Mesenchymal stem cell (in vitro differentiated cells and primary cell): Measurements from ENCODE around the gene CBL.

ENCODE experiments used
- DNase-seq: peaks from one replicate; pipeline ENCODE4 v3.0.0-alpha.2; 2013
- H2AFZ ChIP-seq: one replicate; pipeline ENCODE4 v1.6.1; 2013; ENCODE audit warnings: low read depth, mild to moderate bottlenecking, control low read depth, inconsistent platforms, low read length, moderate library complexity
- H2AK5ac ChIP-seq: 2 replicates; pipeline ENCODE4 v1.6.1; 2013; ENCODE audit warnings: low read length, moderate library complexity, mild to moderate bottlenecking, inconsistent platforms; ENCODE audit not compliant: severe bottlenecking
- H2BK120ac ChIP-seq: one replicate; pipeline ENCODE4 v1.6.1; 2013; ENCODE audit warnings: low read depth, mild to moderate bottlenecking, inconsistent platforms, low read length, moderate library complexity
- H2BK12ac ChIP-seq, 2 experiments: one replicate each; pipeline ENCODE4 v1.6.1; 2013; ENCODE audit warnings: inconsistent platforms in 2 of 2, low read length in 2 of 2, mild to moderate bottlenecking in 2 of 2, moderate library complexity in 2 of 2, control low read depth in 1 of 2
- H2BK15ac ChIP-seq: one replicate; pipeline ENCODE4 v1.6.1; 2013; ENCODE audit warnings: mild to moderate bottlenecking, low read depth, inconsistent platforms; ENCODE audit not compliant: poor library complexity, severe bottlenecking
- H2BK5ac ChIP-seq: 2 replicates; pipeline ENCODE4 v1.6.1; 2013; ENCODE audit warnings: low read depth, mild to moderate bottlenecking, low read length, control low read depth, inconsistent platforms; ENCODE audit not compliant: poor library complexity, severe bottlenecking
- H3K14ac ChIP-seq, 2 experiments: one replicate each; pipeline ENCODE4 v1.6.1; 2013; ENCODE audit warnings: inconsistent platforms in 2 of 2, low read length in 2 of 2, control low read depth in 1 of 2, mild to moderate bottlenecking in 1 of 2, moderate library complexity in 1 of 2
- H3K18ac ChIP-seq, 2 experiments: one replicate each; pipeline ENCODE4 v1.6.1; 2013; ENCODE audit warnings: inconsistent platforms in 2 of 2, low read length in 2 of 2, control low read depth in 1 of 2, low read depth in 1 of 2, mild to moderate bottlenecking in 1 of 2
- H3K23ac ChIP-seq, 2 experiments: one replicate each; pipeline ENCODE4 v1.6.1; 2013; ENCODE audit warnings: inconsistent platforms in 2 of 2, low read length in 2 of 2, mild to moderate bottlenecking in 2 of 2, moderate library complexity in 2 of 2, control low read depth in 1 of 2
- H3K27ac ChIP-seq: 2 replicates; pipeline ENCODE4 v1.5.1; 2013; ENCODE audit warnings: mild to moderate bottlenecking, moderate library complexity, low read length, control low read depth, inconsistent platforms; ENCODE audit not compliant: poor library complexity, severe bottlenecking
- H3K27me3 ChIP-seq, 2 experiments: 2 replicates each; pipeline versions ENCODE4 v1.6.1 to v1.7.0; 2013; ENCODE audit warnings: low read length in 2 of 2, mild to moderate bottlenecking in 2 of 2, moderate library complexity in 2 of 2, control low read depth in 1 of 2, inconsistent platforms in 1 of 2; ENCODE audit not compliant: control insufficient read depth in 1 of 2, insufficient read depth in 1 of 2
- H3K36me3 ChIP-seq, 2 experiments: 2 replicates each; pipeline versions ENCODE4 v1.6.1 to v1.7.0; 2013; ENCODE audit warnings: low read length in 2 of 2, control low read depth in 1 of 2, inconsistent platforms in 1 of 2, low read depth in 1 of 2, mild to moderate bottlenecking in 1 of 2; ENCODE audit not compliant: insufficient read depth in 2 of 2, control insufficient read depth in 1 of 2
- H3K4ac ChIP-seq, 2 experiments: one replicate each; pipeline ENCODE4 v1.6.1; 2013; ENCODE audit warnings: inconsistent platforms in 2 of 2, low read length in 2 of 2, mild to moderate bottlenecking in 2 of 2, moderate library complexity in 2 of 2, control low read depth in 1 of 2, low read depth in 1 of 2
- H3K4me1 ChIP-seq: 2 replicates; pipeline ENCODE4 v1.6.1; 2013; ENCODE audit warnings: low read depth, low read length, control low read depth; ENCODE audit not compliant: control insufficient read depth, insufficient read depth
- H3K4me2 ChIP-seq: 2 replicates; pipeline ENCODE4 v1.6.1; 2013; ENCODE audit warnings: low read length, mild to moderate bottlenecking, inconsistent platforms; ENCODE audit not compliant: poor library complexity, severe bottlenecking
- H3K4me3 ChIP-seq, 2 experiments: 2 replicates each; pipeline versions ENCODE4 v1.5.1 to v1.7.0; 2013; ENCODE audit warnings: low read length in 2 of 2, mild to moderate bottlenecking in 2 of 2, control low read depth in 1 of 2, low read depth in 1 of 2; ENCODE audit not compliant: insufficient read depth in 1 of 2
- H3K79me1 ChIP-seq: replicated peaks from 2 replicates; pipeline ENCODE4 v1.6.1; 2013; ENCODE audit warnings: mild to moderate bottlenecking, control low read depth, low read length, inconsistent platforms; ENCODE audit not compliant: poor library complexity, severe bottlenecking
- H3K9ac ChIP-seq: 2 replicates; pipeline ENCODE4 v1.7.0; 2013; ENCODE audit warnings: mild to moderate bottlenecking, low read length, moderate library complexity
- H3K9me3 ChIP-seq: 2 replicates; pipeline ENCODE4 v1.7.0; 2013; ENCODE audit warnings: mild to moderate bottlenecking, low read length; ENCODE audit not compliant: control insufficient read depth
- H4K8ac ChIP-seq: one replicate; pipeline ENCODE4 v1.6.1; 2013; ENCODE audit warnings: inconsistent platforms, mild to moderate bottlenecking, low read length, moderate library complexity
- H4K91ac ChIP-seq: one replicate; pipeline ENCODE4 v1.6.1; 2013; ENCODE audit warnings: mild to moderate bottlenecking, low read length, inconsistent platforms
- WGBS: methylation state at CpG from one replicate; pipeline ENCODE4 v1.1.7; 2013; ENCODE audit warnings: mixed read lengths; 5-methylcytosine and 5-hydroxymethylcytosine counted together

The CBL gene

DNA sequence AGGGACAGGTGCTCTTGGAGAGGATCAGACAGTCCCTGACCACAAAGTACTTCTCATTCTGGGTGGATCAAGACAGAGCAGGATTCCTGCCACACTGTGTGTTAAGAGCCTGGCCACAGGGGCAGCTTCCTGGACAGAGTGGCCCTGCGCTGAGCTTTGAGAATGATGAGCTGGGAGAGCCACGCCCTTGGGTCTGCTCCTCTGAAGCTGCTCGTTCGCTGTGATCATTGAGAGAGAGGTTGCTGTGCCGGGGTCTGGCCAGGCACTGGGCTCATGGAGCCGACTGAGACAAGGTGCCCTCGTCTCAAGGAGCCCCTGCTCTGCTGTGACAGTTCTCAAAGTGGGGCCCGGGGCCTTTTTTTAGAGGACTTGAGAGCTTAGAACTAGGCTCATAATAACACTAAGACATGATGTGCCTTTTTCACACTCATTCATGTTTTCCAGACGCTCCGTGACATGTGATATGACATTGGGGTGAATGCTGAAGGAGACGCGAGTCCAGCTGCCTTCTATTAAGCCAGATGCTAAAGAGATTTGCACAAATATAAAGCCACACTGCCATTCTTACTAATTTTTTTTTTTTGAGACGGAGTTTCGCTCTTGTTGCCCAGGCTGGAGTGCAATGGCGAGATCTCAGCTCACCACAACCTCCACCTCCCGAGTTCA, 141.9 kb downstream of the CBL start:
- Histone ChIP-seq H3K9me3 (no peaks in the 10 kb centered on the region), H3K27ac (no peak overlapping the region), H3K4me1 (no peaks in the 10 kb centered on the region), H2BK12ac (no peak overlapping the region), H3K36me3 (no peaks in the 10 kb centered on the region), H3K4me2 (no peak overlapping the region), H3K9ac (no peak overlapping the region), H4K91ac (no peak overlapping the region), H2AFZ (no peak overlapping the region), H2BK15ac (peak overlapping the region; percentile 48), H3K79me1 (no peaks in the 10 kb centered on the region), H2AK5ac (no peak overlapping the region), H3K4me3 (no peak overlapping the region), H2BK5ac (no peak overlapping the region), H4K8ac (no peak overlapping the region), H3K23ac (no peak overlapping the region), H2BK120ac (no peak overlapping the region), H3K4ac (no peak overlapping the region), H3K14ac (no peak overlapping the region), H3K18ac (no peak overlapping the region), H3K27me3 (peaks cover 31 to 73% of the 10 kb centered on the region in 2 experiments)
- no peak for DNase-seq
- 81% methylated on average over 14 of the region's 16 CpGs for WGBS

DNA sequence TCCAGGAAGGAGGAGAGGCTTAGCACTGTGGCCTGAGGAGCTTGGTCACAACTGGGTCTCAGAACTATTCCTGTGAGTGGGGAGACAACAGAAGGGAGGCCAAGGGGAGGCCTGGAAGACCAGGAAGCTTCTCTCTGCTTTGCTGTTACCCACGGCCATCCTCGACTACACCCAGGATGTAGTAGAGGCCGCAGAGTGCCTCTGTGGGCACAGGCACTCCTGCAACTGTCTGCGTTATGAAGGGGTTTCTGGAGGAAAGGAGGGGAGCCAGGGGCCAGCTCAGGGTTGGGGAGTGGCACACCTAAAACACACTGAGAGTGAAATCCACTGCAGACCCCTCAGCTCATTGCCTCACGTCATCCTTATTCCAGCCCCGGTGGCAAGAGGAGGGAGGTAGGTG, 144.2 kb downstream of the CBL start:
- no peak overlapping the region for H2BK5ac ChIP-seq
- no peak overlapping the region for H3K14ac ChIP-seq
- H3K27ac ChIP-seq: no peak overlapping the region
- H3K18ac ChIP-seq: no peak overlapping the region
- no peak overlapping the region for H3K4me3 ChIP-seq
- H3K79me1 ChIP-seq: no peaks in the 10 kb centered on the region
- H3K4ac ChIP-seq: no peak overlapping the region
- no peak overlapping the region for H3K9ac ChIP-seq
- H3K23ac ChIP-seq: no peak overlapping the region
- no peak overlapping the region for H3K4me2 ChIP-seq
- H3K36me3 ChIP-seq: no peaks in the 10 kb centered on the region
- DNase-seq: no peak
- no peaks in the 10 kb centered on the region for H3K9me3 ChIP-seq
- no peak overlapping the region for H4K91ac ChIP-seq
- peaks cover 34 to 60% of the 10 kb centered on the region in 2 experiments for H3K27me3 ChIP-seq
- no peak overlapping the region for H4K8ac ChIP-seq
- no peak overlapping the region for H2BK15ac ChIP-seq
- 79% methylated on average over 6 of the region's 6 CpGs for WGBS
- H3K4me1 ChIP-seq: no peaks in the 10 kb centered on the region
- no peak overlapping the region for H2BK120ac ChIP-seq
- H2AK5ac ChIP-seq: no peak overlapping the region
- H2AFZ ChIP-seq: no peak overlapping the region
- H2BK12ac ChIP-seq: no peak overlapping the region

- no peaks in the 10 kb centered on the region for H3K9me3 ChIP-seq
- no peak overlapping the region for H2AFZ ChIP-seq
- no peak overlapping the region for H3K23ac ChIP-seq
- no peak overlapping the region for H4K91ac ChIP-seq
- no peak for DNase-seq
- H3K14ac ChIP-seq: no peak overlapping the region
- no peak overlapping the region for H2BK15ac ChIP-seq
- no peak overlapping the region for H3K4me2 ChIP-seq
- H4K8ac ChIP-seq: no peak overlapping the region
- WGBS: no CpG with 5 or more reads among the region's 2 CpGs
- no peaks in the 10 kb centered on the region for H3K36me3 ChIP-seq
- no peak overlapping the region for H3K9ac ChIP-seq
- no peak overlapping the region for H2BK5ac ChIP-seq
- H3K27me3 ChIP-seq: peaks cover 37 to 59% of the 10 kb centered on the region in 2 experiments
- no peak overlapping the region for H3K27ac ChIP-seq
- no peak overlapping the region for H2BK12ac ChIP-seq
- no peak overlapping the region for H2AK5ac ChIP-seq
- peaks cover 1% of the 10 kb centered on the region for H3K4me1 ChIP-seq
- no peak overlapping the region for H3K4me3 ChIP-seq
- no peaks in the 10 kb centered on the region for H3K79me1 ChIP-seq
- no peak overlapping the region for H3K18ac ChIP-seq
- no peak overlapping the region for H3K4ac ChIP-seq
- no peak overlapping the region for H2BK120ac ChIP-seq
Observed at GRCh38 chr11:119351232-119351631, 145.1 kb downstream of the CBL start.

DNA sequence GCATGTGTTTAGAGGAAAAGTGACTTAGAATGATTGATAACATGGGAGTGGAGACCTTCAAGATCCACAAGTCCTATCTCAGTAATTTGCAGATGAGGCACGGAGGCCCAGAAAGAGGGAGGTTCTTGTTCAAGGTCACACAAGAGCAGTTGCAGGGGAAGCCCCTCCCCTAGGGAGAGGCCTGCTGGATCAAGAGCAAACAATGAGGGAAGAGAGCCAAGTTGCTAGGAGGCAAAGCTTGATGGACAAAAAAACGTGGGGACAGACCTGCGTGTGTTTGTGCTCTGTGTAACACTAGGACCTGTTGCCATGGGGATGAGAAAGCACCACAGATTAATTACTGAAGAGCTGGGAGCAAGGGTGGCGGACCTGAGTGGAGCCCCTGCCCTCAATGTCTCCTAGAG, 146.7 kb downstream of the CBL start:
- Histone ChIP-seq H3K79me1 (no peaks in the 10 kb centered on the region), H2BK5ac (no peak overlapping the region), H2AK5ac (no peak overlapping the region), H2AFZ (no peak overlapping the region), H3K18ac (no peak overlapping the region), H3K9me3 (no peaks in the 10 kb centered on the region), H3K27ac (no peak overlapping the region), H3K4me3 (no peak overlapping the region), H2BK120ac (no peak overlapping the region), H4K91ac (no peak overlapping the region), H3K14ac (no peak overlapping the region), H3K4ac (no peak overlapping the region), H3K27me3 (peaks cover 43 to 51% of the 10 kb centered on the region in 2 experiments), H4K8ac (no peak overlapping the region), H3K9ac (no peak overlapping the region), H3K36me3 (no peaks in the 10 kb centered on the region), H2BK15ac (no peak overlapping the region), H3K4me1 (peaks cover 7% of the 10 kb centered on the region), H2BK12ac (no peak overlapping the region), H3K4me2 (no peak overlapping the region), H3K23ac (no peak overlapping the region)
- peak; percentile 48 for DNase-seq
- WGBS: 38% methylated on average over 4 of the region's 4 CpGs
